ENCODE results near the gene ZFYVE9.

DNA sequence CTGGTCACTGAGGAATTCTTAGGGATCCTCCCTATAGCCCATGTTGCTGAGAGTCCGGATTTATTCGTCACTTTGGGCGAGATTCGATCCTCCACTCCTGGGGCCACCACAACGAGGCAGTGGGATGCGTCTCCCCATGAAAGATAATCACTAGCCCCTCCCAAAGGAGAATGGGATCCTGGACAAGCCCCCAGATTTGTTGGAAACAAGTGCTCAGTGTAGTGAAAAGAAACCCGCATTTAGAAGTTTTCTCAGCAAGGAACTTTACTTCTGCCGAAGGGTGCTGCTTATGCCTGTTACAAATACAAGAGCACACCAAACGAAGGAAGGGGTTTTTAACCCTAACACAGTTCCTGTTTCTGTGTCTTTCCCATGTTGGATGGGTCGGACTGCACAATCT lies 83.3 kb downstream of the ZFYVE9 start:
- TF ChIP-seq, protein P1, sequence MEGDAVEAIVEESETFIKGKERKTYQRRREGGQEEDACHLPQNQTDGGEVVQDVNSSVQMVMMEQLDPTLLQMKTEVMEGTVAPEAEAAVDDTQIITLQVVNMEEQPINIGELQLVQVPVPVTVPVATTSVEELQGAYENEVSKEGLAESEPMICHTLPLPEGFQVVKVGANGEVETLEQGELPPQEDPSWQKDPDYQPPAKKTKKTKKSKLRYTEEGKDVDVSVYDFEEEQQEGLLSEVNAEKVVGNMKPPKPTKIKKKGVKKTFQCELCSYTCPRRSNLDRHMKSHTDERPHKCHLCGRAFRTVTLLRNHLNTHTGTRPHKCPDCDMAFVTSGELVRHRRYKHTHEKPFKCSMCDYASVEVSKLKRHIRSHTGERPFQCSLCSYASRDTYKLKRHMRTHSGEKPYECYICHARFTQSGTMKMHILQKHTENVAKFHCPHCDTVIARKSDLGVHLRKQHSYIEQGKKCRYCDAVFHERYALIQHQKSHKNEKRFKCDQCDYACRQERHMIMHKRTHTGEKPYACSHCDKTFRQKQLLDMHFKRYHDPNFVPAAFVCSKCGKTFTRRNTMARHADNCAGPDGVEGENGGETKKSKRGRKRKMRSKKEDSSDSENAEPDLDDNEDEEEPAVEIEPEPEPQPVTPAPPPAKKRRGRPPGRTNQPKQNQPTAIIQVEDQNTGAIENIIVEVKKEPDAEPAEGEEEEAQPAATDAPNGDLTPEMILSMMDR (IDR thresholded peaks at IDR 0.05 in 8 of 11, conservative IDR thresholded peaks at IDR 0.05 in 3 of 11) = no peak
- no peak for TF ChIP-seq POLR2A (IDR thresholded peaks at IDR 0.05)
- TF ChIP-seq POLR2AphosphoS5 (IDR thresholded peaks at IDR 0.05) = no peak

All from spleen (tissue), 7 donors.